HCT116 (cell line): Measurements from ENCODE around the gene CPT1A. TPM values are rescaled to one million over a fixed set of nuclear protein-coding genes. Genes with fewer than 3 reads are reported as not detected.
A peak's percentile ranks its signal among the peaks of the same experiment; 100 is the strongest.

Source experiments
- ATAC-seq: fragments of 200-7000 bp; cut with Tn5 transposase; 2 replicates; pipeline ENCODE4 v1.9.1; 2020; ENCODE audit warnings: mild to moderate bottlenecking, moderate library complexity
- BruUV-seq: library from RNA; stranded (reverse); fragments of 400-500 nt; replicated peaks from 2 replicates; lab custom pipeline; 2021; lab: Mats Ljungman, UMichigan
- CTCF ChIA-PET: fragments of 300-600 bp; sonication (Branson Sonifier 250); formaldehyde crosslinking; loops from one replicate; lab custom pipeline; 2021; ENCODE audit warnings: antibody characterized with exemption; lab: Charles Lee
- POLR2A ChIA-PET: fragments of 300-600, 350-600 bp; sonication (Branson Sonifier 250); formaldehyde crosslinking; loops from one replicate; lab custom pipeline; 2021; ENCODE audit warnings: antibody characterized with exemption; lab: Charles Lee
- RAD21 ChIA-PET, 2 experiments: fragments of 300-600 bp; sonication (Branson Sonifier 250); formaldehyde crosslinking; loops; one replicate each; lab custom pipeline; 2023; ENCODE audit warnings: low total read pairs in 2 of 2; ENCODE audit not compliant: uncharacterized antibody in 2 of 2, unreplicated experiment in 2 of 2, low non-redundant PET in 1 of 2; lab: Charles Lee
- DNase-seq: peaks from one replicate; pipeline ENCODE4 v3.0.0-alpha.2; 2010; ENCODE audit warnings: low read depth, low spot score
- H2AFZ ChIP-seq: fragments of 200-600 bp; shearing (Covaris generic), sonication (generic); 2 replicates; pipeline ENCODE4 v1.6.1; 2017; ENCODE audit warnings: low read depth, mixed run types, mixed read lengths, antibody characterized with exemption, low read length; ENCODE audit not compliant: poor library complexity, severe bottlenecking
- H3K27ac ChIP-seq: 2 replicates; pipeline ENCODE4 v1.5.1; 2012; ENCODE audit warnings: low read depth, low read length
- H3K27me3 ChIP-seq: fragments of 200-600 bp; sonication (generic); 2 replicates; pipeline ENCODE4 v1.6.1; 2016; ENCODE audit warnings: mixed run types, low read length, mixed read lengths; ENCODE audit not compliant: insufficient read depth
- H3K36me3 ChIP-seq, 2 experiments: fragments of 200-500 bp in 1 of 2; fragments of 200-600 bp in 1 of 2; sonication (Bioruptor generic) in 1 of 2; sonication (generic) in 1 of 2; 2 replicates each; pipeline versions ENCODE4 v1.5.1 to v1.6.1; 2014 to 2016; ENCODE audit warnings: low read length in 2 of 2, inconsistent platforms in 1 of 2, mixed read lengths in 1 of 2, mixed run types in 1 of 2; ENCODE audit not compliant: insufficient read depth in 2 of 2, control insufficient read depth in 1 of 2
- H3K4me1 ChIP-seq, 2 experiments: fragments of 200-600 bp in 1 of 2; sonication (generic) in 1 of 2; 2 replicates each; pipeline versions ENCODE4 v1.5.1 to v1.6.1; 2012 to 2017; ENCODE audit warnings: low read length in 2 of 2, inconsistent platforms in 1 of 2, mild to moderate bottlenecking in 1 of 2, mixed read lengths in 1 of 2, mixed run types in 1 of 2, moderate library complexity in 1 of 2; ENCODE audit not compliant: insufficient read depth in 2 of 2, control insufficient read depth in 1 of 2
- H3K4me2 ChIP-seq: fragments of 200-600 bp; sonication (generic); 2 replicates; pipeline ENCODE4 v1.6.1; 2017; ENCODE audit warnings: mixed run types, low read length, mixed read lengths
- H3K4me3 ChIP-seq, 2 experiments: fragments of 200-600 bp in 1 of 2; sonication (generic) in 1 of 2; replicated peaks in 1 of 2; 2 replicates each; pipeline ENCODE4 v1.5.1; 2011 to 2016; ENCODE audit warnings: low read length in 2 of 2, control low read depth in 1 of 2, low read depth in 1 of 2, mild to moderate bottlenecking in 1 of 2, mixed read lengths in 1 of 2, mixed run types in 1 of 2
- H3K79me2 ChIP-seq: fragments of 200-600 bp; sonication (generic); 2 replicates; pipeline ENCODE4 v1.6.1; 2017; ENCODE audit warnings: mild to moderate bottlenecking, mixed run types, low read length, moderate library complexity, mixed read lengths; ENCODE audit not compliant: insufficient read depth
- H3K9ac ChIP-seq: fragments of 200-600 bp; sonication (generic); 2 replicates; pipeline ENCODE4 v1.6.1; 2016; ENCODE audit warnings: low read length, mixed read lengths
- H3K9me2 ChIP-seq: fragments of 200-600 bp; sonication (generic), shearing (Covaris generic); 2 replicates; pipeline ENCODE4 v1.6.1; 2017; ENCODE audit warnings: mixed run types, mild to moderate bottlenecking, moderate library complexity; ENCODE audit not compliant: insufficient read depth
- H3K9me3 ChIP-seq, 2 experiments: fragments of 200-500 bp in 1 of 2; fragments of 200-600 bp in 1 of 2; sonication (Bioruptor generic) in 1 of 2; sonication (generic) in 1 of 2; 2 replicates each; pipeline ENCODE4 v1.6.1; 2014 to 2017; ENCODE audit warnings: low read length in 2 of 2, mixed read lengths in 2 of 2, inconsistent platforms in 1 of 2, low read depth in 1 of 2, mild to moderate bottlenecking in 1 of 2, mixed run types in 1 of 2, moderate library complexity in 1 of 2; ENCODE audit not compliant: control insufficient read depth in 1 of 2, insufficient read depth in 1 of 2
- H4K20me1 ChIP-seq: fragments of 200-600 bp; sonication (generic), shearing (Covaris generic); 2 replicates; pipeline ENCODE4 v1.6.1; 2017; ENCODE audit warnings: mixed run types, mild to moderate bottlenecking, moderate library complexity; ENCODE audit not compliant: insufficient read depth
- ATF3 ChIP-seq: IDR thresholded peaks from 2 replicates; pipeline ENCODE4 v1.6.1; 2012
- CBX3 ChIP-seq: IDR thresholded peaks from 2 replicates; pipeline ENCODE4 v1.6.1; 2012; ENCODE audit warnings: low read depth
- CEBPB ChIP-seq: IDR thresholded peaks from 2 replicates; pipeline ENCODE4 v1.6.1; 2012; ENCODE audit warnings: low read depth
- FOSL1 ChIP-seq: IDR thresholded peaks from 2 replicates; pipeline ENCODE4 v1.6.1; 2012; ENCODE audit warnings: low read depth
- MAX ChIP-seq: IDR thresholded peaks from 2 replicates; pipeline ENCODE4 v1.6.1; 2012
- POLR2A ChIP-seq: IDR thresholded peaks from 2 replicates; pipeline ENCODE4 v1.7.0; 2011; ENCODE audit warnings: borderline replicate concordance; ENCODE audit not compliant: insufficient read depth, insufficient read length; ENCODE audit errors: extremely low read depth
- POLR2AphosphoS5 ChIP-seq: IDR thresholded peaks from 2 replicates; pipeline ENCODE4 v1.6.1; 2011; ENCODE audit warnings: mild to moderate bottlenecking, low read depth, low read length, moderate library complexity
- RAD21 ChIP-seq: IDR thresholded peaks from 2 replicates; pipeline ENCODE4 v1.6.1; 2012; ENCODE audit warnings: low read depth, mild to moderate bottlenecking
- SIN3A ChIP-seq: IDR thresholded peaks from 2 replicates; pipeline ENCODE4 v1.6.1; 2012; ENCODE audit warnings: low read depth
- SP1 ChIP-seq: IDR thresholded peaks from 2 replicates; pipeline ENCODE4 v1.6.1; 2012; ENCODE audit warnings: low read depth
- SRF ChIP-seq: IDR thresholded peaks from 2 replicates; pipeline ENCODE4 v1.6.1; 2012; ENCODE audit warnings: low read depth
- TCF7L2 ChIP-seq: IDR thresholded peaks from 2 replicates; pipeline ENCODE4 v1.7.0; 2011; ENCODE audit warnings: borderline replicate concordance, inconsistent platforms; ENCODE audit not compliant: insufficient read depth, insufficient read length; ENCODE audit errors: extremely low read depth
- YY1 ChIP-seq: IDR thresholded peaks from 2 replicates; pipeline ENCODE4 v1.6.1; 2011; ENCODE audit warnings: low read length, low read depth, moderate library complexity, mild to moderate bottlenecking; ENCODE audit not compliant: insufficient replicate concordance; ENCODE audit errors: extremely low read depth
- ZBTB33 ChIP-seq: IDR thresholded peaks from 2 replicates; pipeline ENCODE4 v1.6.1; 2011; ENCODE audit warnings: mild to moderate bottlenecking, low read length, moderate library complexity; ENCODE audit not compliant: insufficient replicate concordance; ENCODE audit errors: extremely low read depth
- ZFX ChIP-seq: fragments of 450-650 bp; IDR thresholded peaks from 2 replicates; pipeline ENCODE4 v1.6.1; 2017
- ZNF274 ChIP-seq: fragments of 200-500 bp; sonication (Bioruptor generic); IDR thresholded peaks from 2 replicates; pipeline ENCODE4 v1.6.1; 2014; ENCODE audit warnings: mild to moderate bottlenecking, low read depth, low read length, inconsistent platforms
- intact Hi-C: fragments of 100-400 bp; cut with micrococcal nuclease; formaldehyde crosslinking; loops from 2 replicates; pipeline ENCODE4 v1.10.0; 2022
- total RNA-seq: library from RNA; stranded (reverse); gene quantifications from one replicate; pipeline ENCODE4 v1.2.1, GENCODE V29; 2021; ENCODE audit not compliant: unreplicated experiment

The CPT1A gene
- total RNA-seq, 1 experiment from 2014 or later, result 54.4 TPM

- H3K36me3 ChIP-seq, result no peaks in the 10 kb centered on the region
- ATAC-seq, result no peak
- peak overlapping the region; percentile 41 to 55 for H3K4me3 ChIP-seq
- TF ChIP-seq CBX3 (no peak), ZNF274 (no peak), ZFX (peak; percentile 6; the same call in 1 of the 2 replicates), ATF3 (no peak), CEBPB (no peak), SP1 (no peak), RAD21 (no peak), MAX (no peak), YY1 (no peak)
- BruUV-seq, result no TSS peak
- peak overlapping the region; percentile 27 for H3K27ac ChIP-seq
- H3K9me2 ChIP-seq, result no peaks in the 10 kb centered on the region
- peak overlapping the region; percentile 45 for H3K9ac ChIP-seq
- RAD21 ChIA-PET, result interaction anchor here in 1 of 2 experiments (1.3 kb wide), 1 partner anchor 261 kb away, joined by 3 read pairs; no protein-coding TSS in a partner anchor
- H3K4me1 ChIP-seq, result peaks cover 21 to 35% of the 10 kb centered on the region in 2 experiments
- no peaks in the 10 kb centered on the region for H4K20me1 ChIP-seq
- peaks cover 10% of the 10 kb centered on the region for H3K79me2 ChIP-seq
- CTCF ChIA-PET, result interaction anchor here (1.2 to 2.3 kb wide), 5 partner anchors 9 to 234 kb away, joined by 3 to 13 read pairs (median 7); no protein-coding TSS in a partner anchor
- H3K9me3 ChIP-seq, result no peaks in the 10 kb centered on the region
- no peaks in the 10 kb centered on the region for H3K27me3 ChIP-seq
- DNase-seq, result no peak
- intact Hi-C loops, result loop anchor here (2.0 kb wide), 1 partner anchor 212 kb away; no protein-coding TSS in a partner anchor
- H3K4me2 ChIP-seq, result peak overlapping the region; percentile 75
- peak overlapping the region; percentile 11 for H2AFZ ChIP-seq
- POLR2A ChIA-PET, result no interaction called here
Observed at GRCh38 chr11:68844376-68844775, 2.7 kb upstream of the CPT1A start.

- POLR2A ChIA-PET, result no interaction called here
- Histone ChIP-seq H2AFZ (peak overlapping the region; percentile 11), H4K20me1 (no peaks in the 10 kb centered on the region), H3K36me3 (no peaks in the 10 kb centered on the region), H3K4me2 (peak overlapping the region; percentile 75), H3K9me2 (no peaks in the 10 kb centered on the region), H3K79me2 (peaks cover 14% of the 10 kb centered on the region), H3K27me3 (no peaks in the 10 kb centered on the region), H3K9ac (peak overlapping the region; percentile 45), H3K9me3 (no peaks in the 10 kb centered on the region), H3K4me3 (peak overlapping the region; percentile 41 to 55), H3K27ac (peak overlapping the region; percentile 27), H3K4me1 (peaks cover 21 to 41% of the 10 kb centered on the region in 2 experiments)
- RAD21 ChIA-PET, result interaction anchor here (1.1 to 1.3 kb wide), 2 partner anchors 211 to 260 kb away, joined by 3 to 4 read pairs; no protein-coding TSS in a partner anchor
- peak; percentile 86 for ATAC-seq
- intact Hi-C loops, result loop anchor here (2.0 kb wide), 1 partner anchor 211 kb away; no protein-coding TSS in a partner anchor
- peak; percentile 67 for DNase-seq
- CTCF ChIA-PET, result interaction anchor here (1.2 to 2.3 kb wide), 5 partner anchors 10 to 234 kb away, joined by 3 to 13 read pairs (median 7); no protein-coding TSS in a partner anchor
- no TSS peak for BruUV-seq
- peak; percentile 54 for TF ChIP-seq POLR2AphosphoS5
- peak; percentile 87 for TF ChIP-seq MAX
- peak; percentile 20 for TF ChIP-seq TCF7L2
- TF ChIP-seq RAD21, result peak; percentile 84
- TF ChIP-seq SIN3A, result no peak
- peak; percentile 66 for TF ChIP-seq SP1
- TF ChIP-seq ATF3, result no peak
- no peak for TF ChIP-seq FOSL1
- no peak for TF ChIP-seq CEBPB
- peak; percentile 75; the same call in 1 of the 2 replicates for TF ChIP-seq ZFX
- no peak for TF ChIP-seq ZNF274
- TF ChIP-seq POLR2A, result no peak
- no peak; the same call in 1 of the 2 replicates for TF ChIP-seq SRF
- TF ChIP-seq ZBTB33, result no peak
Observed at GRCh38 chr11:68843703-68844312, 2.1 kb upstream of the CPT1A start.
